SK-N-MC (cell line): ENCODE measurements around the gene ATP5F1E.

ENCODE experiments used
- DNase-seq: peaks from one replicate; pipeline ENCODE4 v3.0.0-alpha.2; 2011; ENCODE audit warnings: low read depth, low spot score
- H3K27ac ChIP-seq: fragments of 200-600 bp; sonication (generic); 2 replicates; pipeline ENCODE4 v1.5.1; 2016; ENCODE audit warnings: mixed run types
- H3K36me3 ChIP-seq: fragments of 200-600 bp; sonication (generic); 2 replicates; pipeline ENCODE4 v1.6.1; 2017; ENCODE audit warnings: antibody characterized with exemption, low read length, mixed read lengths; ENCODE audit not compliant: insufficient read depth
- H3K4me3 ChIP-seq: fragments of 200-600 bp; sonication (generic); 2 replicates; pipeline ENCODE4 v1.5.1; 2016
- H3K9ac ChIP-seq: fragments of 200-600 bp; sonication (generic); 2 replicates; pipeline ENCODE4 v1.8.0; 2017; ENCODE audit warnings: mixed run types, mixed read lengths; ENCODE audit not compliant: insufficient read length
- H3K9me3 ChIP-seq: fragments of 200-600 bp; sonication (generic); 2 replicates; pipeline ENCODE4 v1.6.1; 2017; ENCODE audit warnings: low read depth, mild to moderate bottlenecking, antibody characterized with exemption, low read length, moderate library complexity, mixed read lengths
- EZH2 ChIP-seq: fragments of 200-600 bp; sonication (generic); IDR thresholded peaks from one replicate; pipeline ENCODE4 v1.6.1; 2017; ENCODE audit warnings: antibody characterized with exemption
- FOXP2 ChIP-seq: optimal IDR thresholded peaks from 2 replicates; pipeline ENCODE3; 2011; ENCODE audit warnings: mild to moderate bottlenecking, moderate library complexity; ENCODE audit not compliant: insufficient read depth; ENCODE audit errors: extremely low read length, control extremely low read depth
- POLR2AphosphoS5 ChIP-seq: IDR thresholded peaks from 2 replicates; pipeline ENCODE4 v1.6.1; 2012; ENCODE audit warnings: mild to moderate bottlenecking, low read depth, low read length, borderline replicate concordance

The ATP5F1E gene

DNA sequence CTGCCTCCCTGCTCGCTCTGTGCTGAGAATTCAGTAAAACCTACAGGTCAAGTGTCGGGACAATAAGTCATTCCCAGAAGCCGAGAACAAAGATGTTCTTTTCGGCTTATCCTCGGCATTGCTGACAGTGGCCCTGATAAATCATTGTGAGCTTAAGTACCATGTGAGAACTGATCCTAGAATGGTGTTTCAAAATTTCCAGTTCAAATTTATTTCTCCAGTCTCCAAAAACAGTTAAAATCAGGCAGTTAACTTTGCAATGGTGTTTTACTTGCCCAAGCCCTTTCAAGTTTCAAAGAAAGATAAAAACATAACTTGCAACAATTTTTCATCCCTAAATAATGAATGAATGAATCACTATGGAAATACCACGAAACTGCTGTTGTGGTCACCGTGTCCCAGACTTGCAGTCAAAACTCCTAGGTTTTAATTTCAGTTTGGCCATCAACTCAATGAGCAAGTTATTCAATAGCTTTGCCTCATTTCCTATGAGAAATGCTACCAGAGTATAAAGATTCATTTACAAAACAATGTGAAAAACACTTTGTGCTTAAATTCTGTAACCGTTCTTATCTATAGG lies 4.3 kb downstream of the ATP5F1E start:
- Histone ChIP-seq H3K9me3 (no peaks in the 10 kb centered on the region), H3K4me3 (no peak overlapping the region), H3K36me3 (peaks cover 83% of the 10 kb centered on the region), H3K9ac (peak overlapping the region; percentile 35), H3K27ac (no peak overlapping the region)
- DNase-seq = no peak
- TF ChIP-seq FOXP2 (no peak), EZH2 (no peak)

DNA sequence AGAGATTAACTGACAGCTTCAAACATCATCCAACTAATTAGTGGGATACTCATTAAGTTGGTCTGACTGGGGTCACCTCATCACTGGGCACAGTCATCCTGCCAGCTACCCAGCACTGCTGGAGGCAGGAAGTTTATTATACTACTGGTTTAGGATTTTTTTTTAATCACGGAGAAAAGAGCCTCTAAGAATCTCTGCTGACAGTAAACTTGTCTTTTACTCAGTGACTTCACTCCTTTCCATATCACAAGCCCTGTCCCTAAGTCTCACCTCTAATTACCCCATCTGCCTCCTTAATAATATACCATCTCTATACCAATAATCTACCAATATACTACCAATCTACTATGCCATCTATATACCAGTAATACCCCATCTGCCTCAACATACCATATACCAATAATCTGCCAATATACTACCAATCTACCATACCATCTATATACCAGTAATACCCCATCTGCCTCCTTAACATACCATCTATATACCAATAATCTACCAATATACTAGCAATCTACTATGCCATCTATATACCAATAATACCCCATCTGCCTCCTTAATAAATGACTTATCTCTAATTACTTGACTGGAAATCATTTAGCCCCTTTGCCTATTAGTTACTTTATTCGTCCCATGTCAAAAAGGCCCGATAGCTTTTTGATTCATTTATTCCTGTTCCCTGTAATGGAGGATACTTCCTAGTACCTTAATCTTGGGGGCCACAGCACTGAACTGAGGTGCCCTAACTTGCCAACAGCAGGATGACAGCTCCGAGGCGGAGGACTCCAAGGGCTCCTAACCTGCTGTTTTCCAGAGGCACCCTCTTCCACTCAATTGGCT lies 5.0 kb downstream of the ATP5F1E start:
- Histone ChIP-seq H3K27ac (no peak overlapping the region), H3K36me3 (peaks cover 89% of the 10 kb centered on the region), H3K9ac (no peak overlapping the region)

DNA sequence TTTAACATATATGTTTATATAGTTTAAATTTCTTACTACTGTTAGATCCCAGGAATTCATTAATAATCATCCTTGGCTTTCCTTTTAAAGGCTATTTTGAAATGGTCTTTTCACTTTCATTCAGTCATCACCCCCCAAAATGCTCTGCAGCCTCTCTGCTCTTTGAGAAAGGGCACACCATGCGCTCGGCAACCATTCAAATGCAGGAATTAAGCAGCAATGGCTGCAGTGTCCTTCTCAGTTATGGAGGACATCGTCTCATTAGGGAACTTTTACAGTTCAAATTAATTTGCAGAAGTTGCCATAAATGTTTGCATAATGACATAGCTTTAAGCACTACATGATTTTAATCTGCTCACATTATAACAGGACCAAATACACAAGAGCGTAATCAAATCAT lies 6.6 kb downstream of the ATP5F1E start:
- H3K4me3 ChIP-seq = no peak overlapping the region
- H3K9ac ChIP-seq = no peak overlapping the region
- H3K36me3 ChIP-seq = peaks cover 83% of the 10 kb centered on the region
- no peak overlapping the region for H3K27ac ChIP-seq
- H3K9me3 ChIP-seq = no peaks in the 10 kb centered on the region
- DNase-seq = no peak
- no peak for TF ChIP-seq FOXP2
- no peak for TF ChIP-seq POLR2AphosphoS5
- no peak for TF ChIP-seq EZH2

More for the DNA sequence above, 5.0 kb downstream of the ATP5F1E start:
- Histone ChIP-seq H3K9me3 (no peaks in the 10 kb centered on the region), H3K4me3 (no peak overlapping the region)
- DNase-seq = no peak
- TF ChIP-seq FOXP2 (no peak), POLR2AphosphoS5 (no peak), EZH2 (no peak)

DNA sequence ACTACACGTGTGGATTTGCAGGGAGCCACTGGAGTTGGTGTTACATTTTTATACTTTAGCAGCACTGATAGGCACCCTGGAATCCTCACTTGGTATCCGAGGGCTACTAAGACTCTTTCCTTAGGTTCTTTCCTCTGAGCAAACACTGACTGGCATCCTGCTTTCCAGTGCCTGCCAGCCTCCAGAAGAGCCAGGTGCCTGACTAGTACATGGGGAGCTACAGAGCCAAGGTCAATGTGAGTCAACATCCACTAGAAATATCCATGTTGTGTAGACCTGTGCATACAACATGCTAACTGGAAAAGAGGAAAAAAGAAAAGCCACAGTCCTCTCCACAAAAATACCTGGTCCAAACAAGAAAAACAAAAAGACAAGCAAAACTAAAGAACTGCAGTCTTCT lies 7.0 kb downstream of the ATP5F1E start:
- DNase-seq = no peak
- H3K27ac ChIP-seq = peak overlapping the region; percentile 32; the same call in 1 of the 2 replicates
- no peaks in the 10 kb centered on the region for H3K9me3 ChIP-seq
- no peak overlapping the region for H3K4me3 ChIP-seq
- TF ChIP-seq EZH2 (no peak), FOXP2 (no peak), POLR2AphosphoS5 (no peak)
- peaks cover 79% of the 10 kb centered on the region for H3K36me3 ChIP-seq
- H3K9ac ChIP-seq = no peak overlapping the region

DNA sequence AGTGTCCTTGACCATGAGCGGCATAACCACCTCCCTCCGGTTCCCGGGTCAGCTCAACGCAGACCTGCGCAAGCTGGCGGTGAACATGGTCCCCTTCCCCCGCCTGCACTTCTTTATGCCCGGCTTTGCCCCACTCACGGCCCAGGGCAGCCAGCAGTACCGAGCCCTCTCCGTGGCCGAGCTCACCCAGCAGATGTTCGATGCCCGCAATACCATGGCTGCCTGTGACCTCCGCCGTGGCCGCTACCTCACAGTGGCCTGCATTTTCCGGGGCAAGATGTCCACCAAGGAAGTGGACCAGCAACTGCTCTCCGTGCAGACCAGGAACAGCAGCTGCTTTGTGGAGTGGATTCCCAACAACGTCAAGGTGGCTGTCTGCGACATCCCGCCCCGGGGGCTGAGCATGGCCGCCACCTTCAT lies 8.0 kb downstream of the ATP5F1E start:
- Histone ChIP-seq H3K9me3 (no peaks in the 10 kb centered on the region), H3K27ac (no peak overlapping the region), H3K36me3 (peaks cover 69% of the 10 kb centered on the region), H3K9ac (no peak overlapping the region), H3K4me3 (no peak overlapping the region)
- no peak for DNase-seq
- TF ChIP-seq EZH2 (no peak), FOXP2 (no peak), POLR2AphosphoS5 (no peak)

DNA sequence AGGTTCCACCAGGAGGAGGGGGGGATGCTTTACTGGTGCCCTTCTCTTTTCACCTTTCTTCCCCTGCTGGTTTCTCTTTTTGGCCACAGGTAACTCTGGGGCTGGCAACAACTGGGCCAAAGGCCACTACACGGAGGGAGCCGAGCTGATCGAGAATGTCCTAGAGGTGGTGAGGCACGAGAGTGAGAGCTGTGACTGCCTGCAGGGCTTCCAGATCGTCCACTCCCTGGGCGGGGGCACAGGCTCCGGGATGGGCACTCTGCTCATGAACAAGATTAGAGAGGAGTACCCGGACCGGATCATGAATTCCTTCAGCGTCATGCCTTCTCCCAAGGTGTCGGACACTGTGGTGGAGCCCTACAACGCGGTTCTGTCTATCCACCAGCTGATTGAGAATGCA lies 8.5 kb downstream of the ATP5F1E start:
- Histone ChIP-seq H3K9ac (no peak overlapping the region), H3K36me3 (peaks cover 64% of the 10 kb centered on the region), H3K27ac (no peak overlapping the region), H3K4me3 (no peak overlapping the region), H3K9me3 (no peaks in the 10 kb centered on the region)
- DNase-seq = no peak
- TF ChIP-seq POLR2AphosphoS5 = no peak
- TF ChIP-seq EZH2 = no peak
- no peak for TF ChIP-seq FOXP2

DNA sequence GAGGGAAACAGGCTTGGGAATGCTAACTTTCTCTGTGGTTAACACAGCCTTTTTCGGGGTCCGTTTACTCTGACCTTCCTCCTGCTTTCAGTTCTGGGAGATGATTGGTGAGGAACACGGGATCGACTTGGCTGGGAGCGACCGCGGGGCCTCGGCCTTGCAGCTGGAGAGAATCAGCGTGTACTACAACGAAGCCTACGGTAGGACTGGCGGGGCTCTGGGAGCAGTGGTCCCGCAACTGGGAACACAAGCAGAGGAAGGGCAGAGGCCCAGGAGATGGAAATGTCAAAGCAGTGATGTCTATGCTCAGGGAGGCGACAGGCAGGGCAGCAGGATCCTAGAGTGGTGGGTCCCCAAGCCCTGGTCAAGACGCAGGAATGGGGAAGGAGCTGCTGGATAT lies 9.4 kb downstream of the ATP5F1E start:
- H3K9ac ChIP-seq = no peak overlapping the region
- no peak overlapping the region for H3K4me3 ChIP-seq
- peaks cover 55% of the 10 kb centered on the region for H3K36me3 ChIP-seq
- no peak for TF ChIP-seq FOXP2
- no peak for TF ChIP-seq EZH2
- no peak for TF ChIP-seq POLR2AphosphoS5
- H3K27ac ChIP-seq = peak overlapping the region; percentile 36; the same call in 1 of the 2 replicates
- no peaks in the 10 kb centered on the region for H3K9me3 ChIP-seq
- DNase-seq = no peak

DNA sequence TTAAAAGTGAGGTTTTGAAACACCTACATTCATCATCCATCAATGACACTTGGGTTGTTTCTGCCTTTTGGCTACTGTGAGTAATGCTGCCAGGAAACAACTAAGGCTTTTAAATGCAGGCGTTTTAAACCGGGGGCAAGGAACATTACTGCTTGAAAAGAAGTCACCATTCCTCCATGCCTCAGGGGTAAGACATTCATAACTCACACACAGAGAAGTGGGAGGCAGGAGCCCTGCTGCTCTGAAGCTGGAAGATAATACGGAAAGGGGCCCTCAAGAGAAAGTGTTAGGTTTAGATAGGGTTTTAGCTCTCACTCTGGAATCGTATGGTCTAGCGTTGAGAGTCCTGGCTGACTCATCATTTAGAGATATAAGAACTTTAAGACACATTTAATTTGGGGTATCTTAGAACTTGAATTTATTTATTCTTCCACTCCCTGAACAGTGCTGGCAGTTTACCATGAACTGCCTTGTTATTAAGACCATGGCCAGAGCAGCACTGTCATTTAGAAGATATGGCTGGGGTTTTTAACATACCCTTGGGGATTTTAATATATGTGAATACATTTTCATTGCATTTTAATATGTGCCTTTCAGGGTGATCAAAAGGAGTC lies 11.1 kb downstream of the ATP5F1E start:
- DNase-seq = peak; percentile 88
- TF ChIP-seq POLR2AphosphoS5 (peak; percentile 61), FOXP2 (no peak)
- H3K9me3 ChIP-seq = no peaks in the 10 kb centered on the region
- peaks cover 38% of the 10 kb centered on the region for H3K36me3 ChIP-seq
- peak overlapping the region; percentile 42 for H3K9ac ChIP-seq
- H3K4me3 ChIP-seq = peak overlapping the region; percentile 74
- peak overlapping the region; percentile 92 for H3K27ac ChIP-seq
